NB4 (cell line): ENCODE data around the gene CDC42BPG.
A peak's percentile ranks its signal among the peaks of the same experiment; 100 is the strongest.

Source experiments
- DNase-seq: peaks from one replicate; pipeline ENCODE4 v3.0.0; 2010; ENCODE audit warnings: low read depth
- H3K4me3 ChIP-seq: one replicate; pipeline ENCODE4 v1.5.1; 2011; ENCODE audit warnings: mild to moderate bottlenecking, low read depth, low read length, moderate library complexity
- CTCF ChIP-seq: IDR thresholded peaks from one replicate; pipeline ENCODE4 v1.5.1; 2012; ENCODE audit warnings: low read depth, low read length
- MAX ChIP-seq: IDR thresholded peaks from 2 replicates; pipeline ENCODE4 v1.6.1; 2011; ENCODE audit warnings: low read depth, low read length
- MYC ChIP-seq: IDR thresholded peaks from 2 replicates; pipeline ENCODE4 v1.6.1; 2011; ENCODE audit warnings: low read depth, low read length
- POLR2A ChIP-seq: IDR thresholded peaks from 2 replicates; pipeline ENCODE4 v1.6.1; 2011; ENCODE audit warnings: mild to moderate bottlenecking; ENCODE audit not compliant: insufficient read length; ENCODE audit errors: extremely low read depth

CDC42BPG gene

GRCh38 chr11:64880240-64881001 lies 36.0 kb upstream of the CDC42BPG start:
- no peak for DNase-seq
- TF ChIP-seq MAX (no peak), POLR2A (no peak), CTCF (no peak), MYC (no peak)
- H3K4me3 ChIP-seq = no peak overlapping the region

- peak overlapping the region; percentile 72 for H3K4me3 ChIP-seq
- peak; percentile 69 for DNase-seq
- no peak for TF ChIP-seq CTCF
- no peak for TF ChIP-seq MYC
- no peak for TF ChIP-seq MAX
- no peak for TF ChIP-seq POLR2A
Measured at GRCh38 chr11:64879244-64879900, 34.9 kb upstream of the CDC42BPG start.

- TF ChIP-seq CTCF = peak; percentile 68
- peak; percentile 87 for TF ChIP-seq MAX
- TF ChIP-seq MYC = peak; percentile 77
- TF ChIP-seq POLR2A = peak; percentile 74
- DNase-seq = peak; percentile 98
Measured at GRCh38 chr11:64878494-64879243, 34.2 kb upstream of the CDC42BPG start, which contains the start of gene EHD1. TSS of gene EHD1 (minus strand) at chr11:64878621. CDS start at chr11:64878464, 157 bp downstream.

GRCh38 chr11:64878223-64878493 lies 33.7 kb upstream of the CDC42BPG start:
- peak overlapping the region; percentile 68 for H3K4me3 ChIP-seq
- no peak for DNase-seq
- no peak for TF ChIP-seq MAX
- no peak for TF ChIP-seq MYC
- no peak for TF ChIP-seq CTCF
- no peak for TF ChIP-seq POLR2A

More at GRCh38 chr11:64878494-64879243, 34.2 kb upstream of the CDC42BPG start, which contains the start of gene EHD1:
- peak within 1 kb of the TSS; percentile 72 for H3K4me3 ChIP-seq

GRCh38 chr11:64877390-64878222 lies 33.2 kb upstream of the CDC42BPG start:
- DNase-seq = peak; percentile 97
- no peak; the same call in none of the 2 replicates for TF ChIP-seq MAX
- no peak for TF ChIP-seq CTCF
- no peak for TF ChIP-seq POLR2A
- TF ChIP-seq MYC = no peak
- peak overlapping the region; percentile 68 for H3K4me3 ChIP-seq
